GM19099 (cell line): ENCODE results near the gene TTC24.

ENCODE experiments used
- POLR2A ChIP-seq: IDR thresholded peaks from 3 replicates; pipeline ENCODE4 v1.6.1; 2011; ENCODE audit warnings: low read depth; ENCODE audit not compliant: insufficient read length; ENCODE audit errors: extremely low read depth

Gene TTC24

DNA sequence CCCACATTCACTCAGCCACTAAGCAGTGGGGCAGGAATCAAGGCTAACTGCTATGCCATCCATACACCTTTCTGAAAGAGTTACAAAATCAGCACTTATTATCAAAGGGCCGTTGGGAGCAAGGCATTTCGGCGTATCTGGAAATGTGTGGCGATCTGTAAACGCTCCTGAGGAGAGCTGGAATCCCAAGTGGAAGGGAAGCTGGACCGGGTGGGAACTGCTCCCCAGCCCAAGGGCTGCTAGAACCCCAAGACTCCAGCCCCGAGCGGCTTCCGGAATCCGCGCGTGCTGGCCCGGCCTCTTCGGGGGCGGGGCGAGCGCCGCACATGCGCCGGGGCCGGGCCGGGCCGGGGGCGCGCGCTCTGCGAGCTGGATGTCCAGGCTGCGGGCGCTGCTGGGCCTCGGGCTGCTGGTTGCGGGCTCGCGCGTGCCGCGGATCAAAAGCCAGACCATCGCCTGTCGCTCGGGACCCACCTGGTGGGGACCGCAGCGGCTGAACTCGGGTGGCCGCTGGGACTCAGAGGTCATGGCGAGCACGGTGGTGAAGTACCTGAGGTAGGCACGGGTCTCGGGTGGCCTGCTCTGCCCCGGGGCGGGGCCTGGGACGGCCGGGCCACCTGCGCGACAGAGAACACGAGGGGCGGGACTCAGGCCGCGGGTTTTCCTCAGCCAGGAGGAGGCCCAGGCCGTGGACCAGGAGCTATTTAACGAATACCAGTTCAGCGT is 12.1 kb downstream of the TTC24 start, which contains the start of gene NAXE:
TSS of gene NAXE (plus strand) at position 345 of the 726 bp plus-strand sequence. CDS start at position 374, 29 bp downstream.
- peak; percentile 96 for TF ChIP-seq POLR2A

DNA sequence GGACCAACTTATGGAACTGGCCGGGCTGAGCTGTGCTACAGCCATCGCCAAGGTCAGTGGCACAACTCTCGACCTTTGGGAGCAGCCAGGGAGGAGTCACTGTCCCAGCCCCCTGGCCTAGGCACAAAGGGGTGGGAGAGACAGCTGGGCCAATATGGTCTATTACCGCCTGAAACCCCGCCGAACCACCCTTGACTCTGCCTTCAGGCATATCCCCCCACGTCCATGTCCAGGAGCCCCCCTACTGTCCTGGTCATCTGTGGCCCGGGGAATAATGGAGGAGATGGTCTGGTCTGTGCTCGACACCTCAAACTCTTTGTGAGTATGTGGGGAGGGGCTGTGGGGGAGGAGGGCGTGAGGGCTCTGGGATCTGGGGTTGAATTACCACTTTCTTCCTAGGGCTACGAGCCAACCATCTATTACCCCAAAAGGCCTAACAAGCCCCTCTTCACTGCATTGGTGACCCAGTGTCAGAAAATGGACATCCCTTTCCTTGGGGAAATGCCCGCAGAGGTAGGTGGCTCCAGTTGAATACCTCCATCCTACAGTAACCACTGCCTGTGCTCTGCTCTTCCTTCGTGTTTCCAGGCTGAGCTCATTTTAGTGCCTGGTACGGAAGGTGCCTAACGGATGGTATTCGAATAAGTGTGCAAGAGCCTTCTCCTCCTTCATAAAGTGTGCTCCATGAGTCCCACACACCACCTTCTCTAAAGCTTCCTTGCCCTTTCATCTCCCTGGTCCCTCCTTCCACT is 12.8 kb downstream of the TTC24 start:
- TF ChIP-seq POLR2A, result no peak

DNA sequence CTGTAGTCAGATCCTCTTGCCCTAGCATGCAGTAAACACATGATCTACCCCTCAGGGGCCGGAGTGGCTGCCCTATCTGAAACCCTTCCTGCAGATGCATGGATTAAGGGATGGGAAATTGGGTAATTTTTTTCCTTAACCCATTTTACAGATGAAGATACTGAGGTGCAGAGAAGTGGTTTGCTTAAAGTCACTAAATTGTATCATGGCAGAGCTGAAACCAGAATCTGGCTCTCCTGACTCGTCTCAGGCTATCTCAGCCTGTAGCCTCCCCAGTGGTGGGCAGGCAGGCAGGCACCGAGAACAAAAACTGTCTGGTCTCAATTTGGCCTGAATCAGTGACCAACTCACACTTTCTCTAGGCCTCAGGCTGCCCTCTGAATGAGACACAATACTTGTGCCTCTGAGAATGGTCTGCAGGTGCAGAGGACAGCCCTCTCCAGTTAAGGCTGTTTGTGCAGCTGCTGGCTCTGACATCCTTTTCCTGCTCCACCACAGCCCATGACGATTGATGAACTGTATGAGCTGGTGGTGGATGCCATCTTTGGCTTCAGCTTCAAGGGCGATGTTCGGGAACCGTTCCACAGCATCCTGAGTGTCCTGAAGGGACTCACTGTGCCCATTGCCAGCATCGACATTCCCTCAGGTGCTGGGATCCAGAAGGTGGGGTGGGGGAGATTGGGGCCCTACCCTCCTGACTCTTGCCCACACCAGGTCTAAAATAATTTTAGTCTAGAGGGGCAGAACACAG is 13.6 kb downstream of the TTC24 start:
- TF ChIP-seq POLR2A, result no peak

DNA sequence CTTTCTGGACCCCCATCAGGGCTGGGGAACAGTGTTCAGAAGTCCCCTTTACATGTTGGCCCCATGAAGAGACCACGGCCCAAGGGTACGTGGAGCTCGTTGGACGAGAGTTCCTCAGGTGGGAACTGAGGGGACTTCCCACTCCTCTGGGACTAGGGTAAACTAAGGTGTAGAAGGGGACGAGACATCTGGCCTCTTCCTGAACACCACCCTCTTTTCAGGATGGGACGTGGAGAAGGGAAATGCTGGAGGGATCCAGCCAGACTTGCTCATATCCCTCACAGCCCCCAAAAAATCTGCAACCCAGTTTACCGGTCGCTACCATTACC is 14.1 kb downstream of the TTC24 start:
- TF ChIP-seq POLR2A, result no peak

DNA sequence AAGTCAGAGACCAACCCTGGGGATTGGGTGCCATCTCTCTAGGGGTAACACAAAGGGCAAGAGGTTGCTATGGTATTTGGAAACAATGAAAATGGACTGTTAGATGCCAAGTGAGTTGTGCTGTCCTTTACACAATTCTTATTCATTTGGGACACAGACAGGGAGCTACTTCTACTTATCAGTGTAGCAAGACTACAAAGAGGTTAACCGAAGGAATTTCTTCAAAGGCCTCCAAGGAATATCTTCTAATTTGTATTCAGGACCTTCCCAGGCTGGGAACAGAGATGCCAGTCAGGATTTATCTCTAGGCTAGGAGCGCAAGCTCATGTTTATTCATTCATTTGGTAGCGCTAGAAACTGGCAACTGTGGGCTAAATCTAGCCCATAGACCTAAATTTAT is 14.7 kb downstream of the TTC24 start:
- TF ChIP-seq POLR2A, result no peak

DNA sequence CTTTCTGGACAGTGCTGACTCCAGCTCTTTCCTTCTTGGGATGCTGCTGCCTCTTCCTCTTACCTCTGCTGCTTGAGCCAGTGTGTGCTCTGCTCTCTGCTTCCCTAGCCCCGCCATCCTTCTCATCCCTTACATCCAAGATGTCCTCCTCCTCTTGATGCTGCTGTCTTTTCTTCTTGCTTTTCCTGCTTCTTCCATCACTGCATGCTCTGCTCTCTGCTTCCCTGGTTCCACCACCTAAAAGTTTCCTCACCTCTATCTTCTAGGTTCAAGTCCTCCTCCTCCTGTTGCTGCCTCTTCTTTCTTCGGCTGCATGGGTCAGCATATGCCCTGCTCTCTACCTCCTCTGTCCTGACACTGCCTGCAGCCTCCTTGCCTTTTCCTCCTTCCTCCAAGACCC is 15.5 kb downstream of the TTC24 start:
- TF ChIP-seq POLR2A, result no peak

DNA sequence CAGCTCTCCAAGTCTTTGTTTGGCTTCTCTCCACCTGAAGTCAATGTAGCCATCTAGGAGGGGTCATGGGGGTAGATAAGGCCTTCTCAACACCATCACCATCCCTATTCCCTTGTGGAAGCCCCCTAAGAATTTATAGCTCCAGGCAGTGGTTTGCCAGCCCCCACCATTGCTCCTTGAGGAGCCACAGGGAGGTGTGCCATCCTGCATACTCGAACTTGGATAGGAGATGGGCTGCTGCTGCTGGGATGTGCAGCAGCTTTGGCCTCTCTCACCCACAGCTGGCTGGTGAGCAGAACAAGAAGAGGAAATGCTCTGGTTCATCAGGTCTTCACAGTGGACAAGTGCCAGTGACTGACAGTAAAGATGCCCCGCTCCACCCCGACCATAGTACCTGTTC is 16.9 kb downstream of the TTC24 start:
- no peak for TF ChIP-seq POLR2A

DNA sequence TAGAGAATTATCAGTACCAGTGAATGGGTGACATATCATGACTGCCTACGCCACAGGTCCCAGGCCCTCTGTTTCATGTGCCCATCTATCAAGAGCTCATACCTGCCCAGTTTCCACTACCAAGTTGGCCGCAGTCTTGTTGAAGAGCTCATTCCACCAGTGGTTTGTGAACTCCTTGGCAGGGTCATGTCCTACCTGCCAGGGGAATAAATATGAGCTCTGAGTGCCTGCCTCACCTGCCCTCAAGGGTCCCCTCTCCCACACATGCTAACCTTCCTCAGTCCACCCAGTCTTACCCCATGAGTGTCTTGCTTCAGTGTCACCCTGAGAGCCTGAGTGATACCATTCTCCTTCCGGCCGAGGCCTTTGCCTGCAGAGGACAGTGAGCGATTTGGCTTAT is 18.6 kb downstream of the TTC24 start:
- TF ChIP-seq POLR2A, result no peak

DNA sequence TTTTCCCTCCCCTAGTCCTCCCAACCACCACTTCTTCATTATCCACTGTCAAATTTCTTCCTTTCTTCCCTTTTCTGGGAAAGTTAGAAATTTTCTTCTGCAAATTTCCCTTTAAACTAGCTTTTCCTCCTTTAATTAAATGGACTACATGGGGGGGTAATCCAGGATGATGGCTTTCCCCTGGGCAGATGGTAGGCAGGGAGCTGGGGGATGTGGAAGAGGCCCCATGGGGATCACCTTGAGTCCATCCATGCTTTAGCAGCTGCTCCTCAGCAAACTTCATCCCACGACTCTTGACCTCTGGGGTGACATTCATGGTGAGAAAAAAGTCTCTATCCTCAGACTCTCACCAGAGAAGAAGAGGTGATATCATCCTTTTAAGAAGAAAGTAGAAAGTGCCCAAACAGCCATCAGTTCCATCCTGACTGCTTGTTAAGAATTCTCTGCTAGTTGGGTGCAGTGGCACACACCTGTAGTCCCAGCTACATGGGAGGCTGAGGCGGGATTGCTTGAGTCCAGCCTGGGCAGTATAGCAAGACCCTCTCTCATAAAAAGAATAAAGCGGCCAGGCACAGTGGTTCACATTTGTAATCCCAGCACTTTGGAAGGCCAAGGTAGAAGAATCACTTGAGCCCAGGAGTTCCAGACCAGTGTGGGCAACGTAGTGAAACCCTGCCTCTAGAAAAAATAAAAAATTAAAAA is 19.4 kb downstream of the TTC24 start:
- no peak for TF ChIP-seq POLR2A

DNA sequence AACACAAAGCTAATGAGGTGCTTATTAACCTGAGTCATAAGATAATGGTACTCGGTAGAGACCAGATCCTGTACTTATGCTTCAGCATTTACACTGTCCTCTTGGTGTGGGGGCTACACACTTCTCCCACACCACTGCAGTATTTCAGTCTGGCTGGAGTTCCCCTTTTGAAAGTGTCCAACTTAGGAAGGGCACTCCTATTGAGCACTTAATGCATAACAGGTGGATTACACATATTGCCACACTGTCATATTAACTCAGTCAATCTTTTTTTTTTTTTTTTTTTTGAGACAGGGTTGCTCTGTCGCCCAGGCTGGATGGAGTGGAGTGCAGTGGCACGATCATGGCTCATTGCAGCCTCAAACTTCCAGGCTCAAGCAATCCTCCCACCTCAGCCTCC is 20.3 kb downstream of the TTC24 start:
- no peak for TF ChIP-seq POLR2A

DNA sequence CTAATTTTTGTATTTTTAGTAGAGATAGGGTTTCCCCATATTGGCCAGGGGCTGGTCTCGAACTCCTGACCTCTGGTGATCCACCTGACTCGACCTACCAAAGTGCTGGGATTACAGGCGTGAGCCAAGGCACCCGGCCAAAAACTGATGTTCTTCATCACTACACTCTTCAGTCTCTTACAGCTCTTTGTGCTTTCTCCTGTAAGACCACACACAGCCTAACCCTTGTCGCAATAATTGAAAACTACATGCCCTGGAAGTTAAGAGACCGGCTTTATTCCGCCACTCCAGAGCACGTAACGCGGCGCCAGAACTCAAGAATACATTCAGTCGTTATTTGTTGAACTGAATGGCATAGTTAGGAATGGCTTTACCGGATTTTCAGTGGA is 21.2 kb downstream of the TTC24 start:
- TF ChIP-seq POLR2A, result no peak

DNA sequence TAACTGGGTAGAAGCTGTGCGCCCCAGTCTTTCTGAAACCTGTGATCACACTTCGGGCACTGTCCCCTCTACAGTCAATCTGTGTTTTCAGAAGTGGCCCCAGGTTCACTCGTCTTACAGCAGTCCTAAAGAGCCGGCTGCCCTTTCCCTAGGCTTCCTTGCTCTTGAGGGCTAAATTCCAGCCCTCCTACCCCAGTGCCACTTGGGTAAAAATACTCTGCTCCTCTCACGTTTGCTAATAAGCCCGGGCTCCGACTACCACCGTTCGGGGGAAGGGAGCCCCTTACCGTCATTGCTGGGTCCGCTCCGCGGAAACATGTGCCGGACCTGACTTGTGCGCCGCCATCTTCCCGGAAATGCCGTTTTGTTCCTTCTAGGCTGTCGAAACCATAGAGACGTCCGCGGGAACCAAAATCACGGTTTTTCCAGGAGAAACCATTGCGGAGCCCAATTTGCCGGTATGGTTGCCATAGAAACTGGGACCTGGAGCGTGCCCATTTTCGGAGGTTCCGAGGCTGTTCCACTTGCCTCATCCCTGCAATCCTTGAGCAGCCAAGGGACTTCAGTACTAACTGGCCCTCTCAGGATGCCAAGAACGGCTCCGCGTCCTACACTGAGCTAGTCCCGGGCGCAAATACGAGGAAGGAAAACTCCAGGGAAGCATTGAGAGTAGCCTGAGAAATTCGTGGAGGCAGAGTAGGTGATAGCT is 21.8 kb downstream of the TTC24 start, which contains the start of gene GPATCH4:
TSS of gene GPATCH4 (minus strand) at position 358 of the 709 bp plus-strand sequence.
- peak; percentile 83 for TF ChIP-seq POLR2A

DNA sequence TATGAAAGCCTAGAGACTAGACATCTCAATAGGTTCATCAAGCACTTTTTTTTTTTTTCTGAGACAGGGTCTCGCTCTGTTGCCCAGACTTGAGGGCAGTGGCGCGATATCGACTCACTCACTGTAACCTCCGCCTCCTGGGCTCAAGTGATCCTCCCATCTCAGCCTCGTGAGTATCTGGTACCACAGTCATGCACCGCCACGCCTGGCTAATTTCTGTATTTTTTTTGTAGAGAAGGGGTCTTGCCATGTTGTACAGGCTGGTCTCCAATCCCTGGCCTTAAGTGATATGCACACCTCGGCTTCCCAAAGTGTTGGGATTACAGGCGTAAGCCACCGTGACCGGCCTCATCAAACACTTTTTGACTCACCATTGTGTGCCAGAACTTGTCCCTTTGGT is 22.4 kb downstream of the TTC24 start:
- TF ChIP-seq POLR2A, result no peak

DNA sequence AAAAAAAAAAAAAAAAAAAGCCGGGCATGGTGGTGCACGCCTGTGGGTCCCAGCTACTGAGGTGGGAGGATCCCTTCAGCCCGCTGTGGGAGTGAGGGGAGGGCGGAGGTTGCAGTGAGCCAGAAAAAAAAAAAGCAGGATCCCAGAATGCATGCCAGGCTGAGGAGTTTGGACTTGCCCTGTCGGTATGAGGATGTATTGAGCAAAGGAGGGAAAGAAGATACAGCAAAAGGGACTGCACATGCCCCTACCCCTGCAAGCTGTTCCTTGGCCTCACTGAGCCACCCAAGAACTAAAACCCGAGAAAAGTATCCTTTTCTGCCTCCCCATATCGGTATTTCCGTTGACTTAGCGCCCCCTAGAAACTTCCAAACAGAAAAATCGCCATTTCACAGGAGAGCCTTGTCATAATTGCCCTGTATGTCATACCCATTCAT is 23.1 kb downstream of the TTC24 start:
- TF ChIP-seq POLR2A, result no peak

DNA sequence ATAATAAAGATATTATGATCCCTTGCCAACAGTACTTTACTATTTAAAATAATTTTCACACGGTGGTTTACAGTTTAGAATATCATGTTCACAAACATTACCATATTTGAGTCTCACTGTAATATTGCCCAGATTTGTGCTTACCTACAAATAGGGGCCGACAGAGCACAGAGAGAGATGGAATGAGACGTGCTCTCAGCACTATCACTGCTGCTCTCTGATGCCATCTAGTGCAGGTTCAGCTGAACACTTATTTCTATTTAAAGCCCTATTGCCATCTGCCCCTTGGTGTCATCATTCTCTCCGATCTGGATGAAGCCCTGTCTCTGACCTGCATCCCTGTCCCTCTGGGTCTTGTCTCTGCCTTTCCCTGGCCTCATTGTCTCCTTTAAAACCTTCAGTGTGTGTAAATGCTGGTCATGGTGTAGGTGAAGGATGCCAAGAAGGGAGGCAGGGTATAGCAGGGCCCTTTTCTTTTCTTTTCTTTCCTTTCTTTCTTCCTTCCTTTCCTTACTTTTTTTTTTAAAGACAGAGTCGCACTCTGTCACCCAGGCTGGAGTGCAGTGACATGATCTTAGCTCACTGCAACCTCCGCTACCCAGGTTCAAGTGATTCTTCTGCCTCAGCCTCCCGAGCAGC is 28.6 kb downstream of the TTC24 start:
- no peak for TF ChIP-seq POLR2A

DNA sequence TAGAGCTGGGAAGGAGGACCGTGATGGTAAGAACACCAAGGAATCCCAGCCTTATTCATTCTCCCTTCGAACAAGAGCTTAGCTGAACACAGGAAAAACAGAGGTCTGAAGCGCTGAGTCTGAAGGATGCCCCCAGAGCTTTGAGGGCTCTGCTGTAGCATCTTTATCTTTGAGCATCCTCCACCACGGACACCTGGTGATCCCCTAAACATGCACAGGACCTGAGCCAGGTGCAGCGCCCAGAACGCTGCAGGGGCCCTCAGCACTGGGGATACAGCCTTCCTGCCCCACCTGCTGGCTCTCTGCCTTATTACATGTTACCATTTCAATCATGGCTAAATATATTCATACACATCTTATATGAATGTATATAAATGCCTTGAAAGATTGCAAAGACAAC is 29.5 kb downstream of the TTC24 start:
- TF ChIP-seq POLR2A, result no peak
